GM19452 (cell line): ENCODE measurements around the gene EPSTI1.
A peak's percentile ranks its signal among the peaks of the same experiment; 100 is the strongest.
"Not testable (repeated sequence)": the region's sequence is repeated elsewhere in the genome, so short reads cannot be mapped to it uniquely, and the experiment has no call there.

Experiments used
- ATAC-seq: cut with Tn5 transposase; IDR thresholded peaks from one replicate; pipeline ENCODE4 v1.9.1; 2021; ENCODE audit not compliant: unreplicated experiment

EPSTI1 gene

GRCh38 chr13:43005460-43006236 is 13.6 kb upstream of the EPSTI1 start:
- ATAC-seq, result no peak

- ATAC-seq, result no peak
Observed at GRCh38 chr13:43003729-43004128, 11.7 kb upstream of the EPSTI1 start.

- ATAC-seq, result no peak
Observed at GRCh38 chr13:43003010-43003409, 11.0 kb upstream of the EPSTI1 start.

GRCh38 chr13:43002021-43002420 is 10.0 kb upstream of the EPSTI1 start:
- ATAC-seq, result no peak

GRCh38 chr13:43000676-43001075 is 8.6 kb upstream of the EPSTI1 start:
- no peak for ATAC-seq

- ATAC-seq, result no peak
Observed at GRCh38 chr13:42999491-42999890, 7.5 kb upstream of the EPSTI1 start.

- ATAC-seq, result no peak
Observed at GRCh38 chr13:42997381-42997780, 5.3 kb upstream of the EPSTI1 start.

GRCh38 chr13:42996584-42996983 is 4.5 kb upstream of the EPSTI1 start:
- ATAC-seq, result no peak

GRCh38 chr13:42994878-42995277 is 2.8 kb upstream of the EPSTI1 start:
- no peak for ATAC-seq

GRCh38 chr13:42992764-42993122 is 702 bp upstream of the EPSTI1 start:
- ATAC-seq, result peak; percentile 3

GRCh38 chr13:42991233-42991897 is 676 bp downstream of the EPSTI1 start:
- not testable (repeated sequence) for ATAC-seq

- no peak for ATAC-seq
Observed at GRCh38 chr13:42990291-42991232, 1.5 kb downstream of the EPSTI1 start.

- no peak for ATAC-seq
Observed at GRCh38 chr13:42986176-42986574, 5.9 kb downstream of the EPSTI1 start.

GRCh38 chr13:42985312-42986175 is 6.5 kb downstream of the EPSTI1 start:
- ATAC-seq, result no peak

GRCh38 chr13:42984691-42985090 is 7.3 kb downstream of the EPSTI1 start:
- ATAC-seq, result no peak

GRCh38 chr13:42984026-42984425 is 8.0 kb downstream of the EPSTI1 start:
- no peak for ATAC-seq

- ATAC-seq, result no peak
Observed at GRCh38 chr13:42981853-42982252, 10.2 kb downstream of the EPSTI1 start.

GRCh38 chr13:42981317-42981716 is 10.7 kb downstream of the EPSTI1 start:
- ATAC-seq, result no peak

- ATAC-seq, result no peak
Observed at GRCh38 chr13:42977219-42977659, 14.8 kb downstream of the EPSTI1 start.

- no peak for ATAC-seq
Observed at GRCh38 chr13:42976066-42976465, 16.0 kb downstream of the EPSTI1 start.
